Spleen (tissue), 11 donors: ENCODE data around the gene KRT9. TPM values are rescaled to one million over a fixed set of nuclear protein-coding genes. Genes with fewer than 3 reads are reported as not detected.

Source experiments
- DNase-seq: peaks from one replicate; pipeline ENCODE4 v3.0.0-alpha.2; 2020
- H3K27ac ChIP-seq, 8 donors: fragments of 200-600 bp; sonication (generic) in 7 of 8; 1 replicate in 4 of 8; 2 replicates in 4 of 8; pipeline versions ENCODE4 v1.5.0 to v1.8.0; 2016 to 2021; ENCODE audit warnings: inconsistent platforms in 4 of 8, mild to moderate bottlenecking in 4 of 8, moderate library complexity in 1 of 8
- H3K27me3 ChIP-seq, 7 donors: fragments of 200-600 bp; sonication (generic) in 6 of 7; replicated peaks in 1 of 7; 1 replicate in 4 of 7; 2 replicates in 3 of 7; pipeline versions ENCODE4 v1.5.0 to v1.8.0; 2016 to 2021; ENCODE audit warnings: inconsistent platforms in 3 of 7, mild to moderate bottlenecking in 1 of 7
- H3K36me3 ChIP-seq, 6 donors: fragments of 200-600 bp; sonication (generic) in 5 of 6; 1 replicate in 4 of 6; 2 replicates in 2 of 6; pipeline versions ENCODE4 v1.5.0 to v1.8.0; 2016 to 2021; ENCODE audit warnings: inconsistent platforms in 2 of 6
- H3K4me1 ChIP-seq, 6 donors: fragments of 200-600 bp; sonication (generic) in 5 of 6; 1 replicate in 3 of 6; 2 replicates in 3 of 6; pipeline versions ENCODE4 v1.5.0 to v1.8.0; 2016 to 2021; ENCODE audit warnings: inconsistent platforms in 3 of 6
- H3K4me3 ChIP-seq, 8 donors: fragments of 200-600 bp; sonication (generic) in 7 of 8; 1 replicate in 4 of 8; 2 replicates in 4 of 8; pipeline versions ENCODE4 v1.5.0 to v1.8.0; 2016 to 2021; ENCODE audit warnings: inconsistent platforms in 4 of 8, mild to moderate bottlenecking in 4 of 8, moderate library complexity in 2 of 8
- H3K9me3 ChIP-seq, 8 donors: fragments of 200-600 bp; sonication (generic) in 7 of 8; 1 replicate in 4 of 8; 2 replicates in 4 of 8; pipeline versions ENCODE4 v1.5.0 to v1.8.0; 2016 to 2021; ENCODE audit warnings: inconsistent platforms in 4 of 8
- CTCF ChIP-seq, 11 experiments: fragments of 200-600 bp in 7 of 11; fragments of 450-650 bp in 4 of 11; sonication (generic) in 4 of 11; IDR thresholded peaks in 8 of 11; conservative IDR thresholded peaks in 3 of 11; 1 replicate in 7 of 11; 2 replicates in 4 of 11; pipeline versions ENCODE4 v1.4.0 to v1.8.0; 2016 to 2021; ENCODE audit warnings: antibody characterized with exemption in 11 of 11, inconsistent platforms in 4 of 11, mild to moderate bottlenecking in 1 of 11
- POLR2A ChIP-seq, 3 donors: fragments of 450-650 bp; IDR thresholded peaks; one replicate each; pipeline ENCODE4 v1.5.1; 2017; ENCODE audit warnings: antibody characterized with exemption in 3 of 3, mild to moderate bottlenecking in 1 of 3
- POLR2AphosphoS5 ChIP-seq, 3 donors: sonication (generic); formaldehyde crosslinking; IDR thresholded peaks; one replicate each; pipeline ENCODE4 v1.5.1; 2017; ENCODE audit warnings: antibody characterized with exemption in 3 of 3
- WGBS, 5 donors: extraction: QIAGEN DNeasy Blood & Tissue Kit in 3 of 5; methylation state at CpG; one replicate each; pipeline versions ENCODE4 v1.1.5 to v1.1.7; 2013 to 2018; 5-methylcytosine and 5-hydroxymethylcytosine counted together
- intact Hi-C: fragments of 100-400 bp; cut with DNase I; formaldehyde crosslinking; loops from one replicate; pipeline ENCODE4 v1.15.0; 2023; ENCODE audit warnings: low total_unique reads
- polyA plus RNA-seq, 3 donors: library from polyadenylated mRNA; stranded (reverse); fragments of 200-250 nt; gene quantifications; one replicate each; pipeline ENCODE4 v1.2.1, GENCODE V29; 2013
- total RNA-seq, 7 donors: library from RNA; depleted of rRNA in 3 of 7; stranded (reverse); fragments of >200 nt in 3 of 7; fragmentation: NEBNext Ultra II Directional in 4 of 7; extraction: Animal tissue kit (Norgen Biotek cat#: 25700) in 4 of 7; gene quantifications; one replicate each; pipeline versions ENCODE4 v1.1.0 to v1.2.1, GENCODE V29; 2016 to 2021
- donor health status: healthy with polysubstance abuse.
- donor health status: DM: no; HTN: no; CAD: no; lungs with moderate emphysema.
- donor health status: DM: no; HTN: no; CAD: no.
- donor health status: Bipolar disorder and iron deficiency.
- donor health status: healthy.
- donor health status: DM: no; HTN: no; CAD: no.
- donor health status: DM: yes; HTN: yes; CAD: no.

KRT9 gene
- total and polyA plus RNA-seq, 10 donors, result not detected

- Histone ChIP-seq H3K9me3 (no peaks in the 10 kb centered on the region), H3K4me3 (no peak overlapping the region), H3K27ac (no peak overlapping the region), H3K27me3 (peaks cover 0 to 29% (median 0%) of the 10 kb centered on the region in 7 donors), H3K36me3 (no peaks in the 10 kb centered on the region), H3K4me1 (peaks cover 11 to 27% (median 19%) of the 10 kb centered on the region in 6 donors)
- intact Hi-C loops, result loop anchor here (5.0 kb wide), 1 partner anchor 109 kb away; no protein-coding TSS in a partner anchor
- no peak for TF ChIP-seq POLR2A (IDR thresholded peaks at IDR 0.05)
- WGBS, 5 donors, result 64 to 88% (median 86%) methylated on average over 4 of the region's 4 CpGs
- DNase-seq, result no peak
These were observed 18.7 kb downstream of the KRT9 start for GRCh38 chr17:41553176-41553575.

GRCh38 chr17:41552455-41552854, 19.4 kb downstream of the KRT9 start:
- H3K9me3 ChIP-seq, result no peaks in the 10 kb centered on the region
- H3K27me3 ChIP-seq, result peaks cover 0 to 29% (median 0%) of the 10 kb centered on the region in 7 donors
- TF ChIP-seq CTCF (IDR thresholded peaks at IDR 0.05 in 8 of 11, conservative IDR thresholded peaks at IDR 0.05 in 3 of 11) (no peak), POLR2AphosphoS5 (IDR thresholded peaks at IDR 0.05) (no peak), POLR2A (IDR thresholded peaks at IDR 0.05) (no peak)
- DNase-seq, result no peak
- no peak overlapping the region for H3K4me3 ChIP-seq
- H3K27ac ChIP-seq, result no peak overlapping the region
- H3K36me3 ChIP-seq, result no peaks in the 10 kb centered on the region
- H3K4me1 ChIP-seq, result peaks cover 12 to 35% (median 25%) of the 10 kb centered on the region in 6 donors
- 84 to 88% (median 86%) methylated on average over 5 of the region's 5 CpGs for WGBS, 5 donors
- intact Hi-C loops, result loop anchor here (5.0 kb wide), 1 partner anchor 110 kb away; no protein-coding TSS in a partner anchor

GRCh38 chr17:41551365-41551764, 20.5 kb downstream of the KRT9 start:
- TF ChIP-seq CTCF (IDR thresholded peaks at IDR 0.05 in 8 of 11, conservative IDR thresholded peaks at IDR 0.05 in 3 of 11) (no peak), POLR2A (IDR thresholded peaks at IDR 0.05) (no peak), POLR2AphosphoS5 (IDR thresholded peaks at IDR 0.05) (no peak)
- no peak for DNase-seq
- peaks cover 0 to 8% (median 0%) of the 10 kb centered on the region in 8 donors for H3K9me3 ChIP-seq
- 62 to 81% (median 73%) methylated on average over 5 of the region's 5 CpGs for whole genome bisulfite sequencing, 5 donors
- H3K27ac ChIP-seq, result no peak overlapping the region
- intact Hi-C loops, result loop anchor here (5.0 kb wide), 1 partner anchor 111 kb away; no protein-coding TSS in a partner anchor
- H3K4me3 ChIP-seq, result no peak overlapping the region
- peaks cover 12 to 33% (median 25%) of the 10 kb centered on the region in 6 donors for H3K4me1 ChIP-seq
- H3K36me3 ChIP-seq, result no peaks in the 10 kb centered on the region
- peaks cover 0 to 21% (median 0%) of the 10 kb centered on the region in 7 donors for H3K27me3 ChIP-seq

- peak overlapping the region in 1 of 8 donors; percentile 65 for H3K27ac ChIP-seq
- peaks cover 0 to 10% (median 0%) of the 10 kb centered on the region in 8 donors for H3K9me3 ChIP-seq
- peak overlapping the region in 1 of 8 donors; percentile 57 for H3K4me3 ChIP-seq
- no peak for DNase-seq
- H3K4me1 ChIP-seq, result peaks cover 12 to 24% (median 22%) of the 10 kb centered on the region in 6 donors
- peaks cover 0 to 20% (median 0%) of the 10 kb centered on the region in 7 donors for H3K27me3 ChIP-seq
- 72 to 83% (median 79%) methylated on average over 8 of the region's 8 CpGs for WGBS, 5 donors
- no peaks in the 10 kb centered on the region for H3K36me3 ChIP-seq
- intact Hi-C loops, result loop anchor here (5.0 kb wide), 3 partner anchors 98 to 642 kb away; no protein-coding TSS in a partner anchor
- TF ChIP-seq CTCF (IDR thresholded peaks at IDR 0.05 in 8 of 11, conservative IDR thresholded peaks at IDR 0.05 in 3 of 11) (no peak), POLR2A (IDR thresholded peaks at IDR 0.05) (no peak), POLR2AphosphoS5 (IDR thresholded peaks at IDR 0.05) (no peak)
These were observed 22.2 kb downstream of the KRT9 start for GRCh38 chr17:41549596-41550039.
